Astrocyte (in vitro differentiated cells and primary cell): ENCODE data around the gene ADIPOQ.

Experiments used
- EZH2 ChIP-seq: IDR thresholded peaks from 2 replicates; pipeline ENCODE4 v1.6.1; 2012; ENCODE audit warnings: mild to moderate bottlenecking, low read length, inconsistent platforms; ENCODE audit not compliant: insufficient read depth
- TF ChIP-seq, protein P1 (sequence below): IDR thresholded peaks from 2 replicates; pipeline ENCODE4 v1.5.1; 2011; ENCODE audit warnings: low read depth, mild to moderate bottlenecking, inconsistent platforms, low read length, moderate library complexity; ENCODE audit not compliant: insufficient read depth

GRCh38 chr3:186825872-186826409 lies 16.6 kb upstream of the ADIPOQ start:
- TF ChIP-seq, protein P1, sequence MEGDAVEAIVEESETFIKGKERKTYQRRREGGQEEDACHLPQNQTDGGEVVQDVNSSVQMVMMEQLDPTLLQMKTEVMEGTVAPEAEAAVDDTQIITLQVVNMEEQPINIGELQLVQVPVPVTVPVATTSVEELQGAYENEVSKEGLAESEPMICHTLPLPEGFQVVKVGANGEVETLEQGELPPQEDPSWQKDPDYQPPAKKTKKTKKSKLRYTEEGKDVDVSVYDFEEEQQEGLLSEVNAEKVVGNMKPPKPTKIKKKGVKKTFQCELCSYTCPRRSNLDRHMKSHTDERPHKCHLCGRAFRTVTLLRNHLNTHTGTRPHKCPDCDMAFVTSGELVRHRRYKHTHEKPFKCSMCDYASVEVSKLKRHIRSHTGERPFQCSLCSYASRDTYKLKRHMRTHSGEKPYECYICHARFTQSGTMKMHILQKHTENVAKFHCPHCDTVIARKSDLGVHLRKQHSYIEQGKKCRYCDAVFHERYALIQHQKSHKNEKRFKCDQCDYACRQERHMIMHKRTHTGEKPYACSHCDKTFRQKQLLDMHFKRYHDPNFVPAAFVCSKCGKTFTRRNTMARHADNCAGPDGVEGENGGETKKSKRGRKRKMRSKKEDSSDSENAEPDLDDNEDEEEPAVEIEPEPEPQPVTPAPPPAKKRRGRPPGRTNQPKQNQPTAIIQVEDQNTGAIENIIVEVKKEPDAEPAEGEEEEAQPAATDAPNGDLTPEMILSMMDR, result no peak
- TF ChIP-seq EZH2, result no peak
